GM19238 (cell line): ENCODE data around the gene MAGI2.
"Not testable (repeated sequence)": the region's sequence is repeated elsewhere in the genome, so short reads cannot be mapped to it uniquely, and the experiment has no call there.

Experiments
- DNase-seq: peaks from one replicate; pipeline ENCODE4 v3.0.0; 2011; ENCODE audit warnings: low spot score; ENCODE audit not compliant: insufficient read length

Gene MAGI2

DNA sequence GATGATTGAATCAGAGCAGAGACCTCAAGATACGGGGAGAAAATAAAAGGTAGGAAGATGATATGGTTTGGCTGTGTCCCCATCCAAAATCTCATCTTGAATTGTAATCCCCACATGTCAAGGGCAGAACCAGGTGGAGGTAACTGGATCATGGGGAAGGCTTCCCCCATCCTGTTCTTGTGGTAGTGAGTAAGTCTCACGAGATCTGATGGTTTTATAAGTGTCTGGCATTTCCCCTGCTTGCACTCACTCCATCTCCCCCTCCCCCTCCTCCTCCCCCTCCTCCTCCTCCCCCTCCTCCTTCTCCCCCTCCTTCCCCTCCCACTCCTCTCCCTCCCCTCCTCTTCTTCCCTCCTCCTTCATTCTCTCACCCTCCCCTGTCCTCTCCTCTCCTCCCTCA, 950.2 kb downstream of the MAGI2 start:
- DNase-seq: not testable (repeated sequence)

- no peak for DNase-seq
These were observed 952.4 kb downstream of the MAGI2 start for GRCh38 chr7:78501064-78501463.

GRCh38 chr7:78499971-78500370, 953.5 kb downstream of the MAGI2 start:
- no peak for DNase-seq

GRCh38 chr7:78499283-78499682, 954.2 kb downstream of the MAGI2 start:
- DNase-seq: no peak

DNA sequence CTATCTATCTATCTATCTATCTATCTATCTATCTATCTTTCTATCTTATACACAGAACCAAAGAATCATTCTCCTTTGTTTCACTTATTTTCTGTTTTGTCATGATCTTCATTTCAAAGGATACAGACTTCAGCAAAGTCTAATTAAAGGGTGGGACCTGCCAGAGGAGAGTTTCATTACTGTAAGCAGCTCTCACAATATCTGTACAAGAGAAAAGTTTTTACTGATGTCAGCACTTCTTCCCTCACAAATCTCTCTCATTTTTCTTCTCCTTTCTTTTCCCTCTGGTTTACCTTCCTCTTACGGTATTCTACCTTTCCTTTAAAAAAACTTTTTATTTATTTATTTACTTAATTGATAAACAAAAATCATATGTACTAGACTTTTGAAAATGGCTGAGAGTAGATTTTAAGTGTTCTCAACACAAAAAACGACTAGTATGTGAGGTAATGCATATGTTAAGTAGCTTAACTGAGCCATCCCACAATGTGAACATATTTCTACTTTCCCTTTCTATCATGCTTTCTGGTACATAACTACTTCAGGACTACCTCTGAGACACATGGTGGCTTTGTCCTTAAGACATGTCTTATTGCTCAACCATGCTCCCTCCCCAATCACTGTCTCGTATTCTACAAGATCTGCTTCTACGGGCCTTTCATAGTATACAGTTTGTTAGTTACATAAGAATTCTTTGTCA, 955.6 kb downstream of the MAGI2 start:
- no peak for DNase-seq

- no peak for DNase-seq
These were observed 957.3 kb downstream of the MAGI2 start for GRCh38 chr7:78496096-78496630.

DNA sequence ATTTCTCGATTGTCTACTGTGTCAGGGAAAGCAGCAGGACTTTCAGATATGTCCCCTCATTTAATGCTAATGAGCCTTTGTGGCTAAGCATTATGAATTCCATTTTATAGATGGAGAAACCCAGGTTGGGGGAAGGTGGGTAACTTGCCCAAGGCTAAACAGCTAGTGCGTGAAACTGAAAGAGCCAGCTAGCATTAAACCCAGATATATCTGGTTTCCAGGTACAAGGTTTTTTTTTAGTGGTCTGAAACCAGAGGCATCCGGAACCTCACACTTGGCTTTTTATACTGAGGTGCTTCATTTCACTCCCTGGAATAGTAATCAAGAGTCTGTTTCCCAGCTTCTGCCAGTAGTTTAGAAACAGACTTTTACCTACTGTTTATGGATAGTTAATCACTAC, 960.1 kb downstream of the MAGI2 start:
- DNase-seq: no peak

DNA sequence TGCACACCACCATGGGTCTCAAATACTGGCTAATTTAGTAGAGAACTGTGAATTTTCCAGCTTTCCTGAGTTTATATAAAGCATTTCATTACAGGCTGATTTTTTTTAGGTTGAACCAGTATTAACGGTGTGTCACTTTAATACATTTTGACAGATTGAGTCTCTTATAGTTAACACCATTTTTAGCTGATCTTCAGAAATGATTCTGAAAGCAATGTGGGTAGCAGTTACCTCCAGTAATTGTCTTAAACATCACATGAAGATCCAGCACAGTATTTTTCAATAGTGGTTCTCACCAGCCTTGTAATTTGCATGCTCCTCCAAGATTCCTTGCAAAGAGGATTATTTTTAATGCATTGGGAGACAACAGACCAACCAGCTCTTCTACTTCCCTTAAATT, 961.3 kb downstream of the MAGI2 start:
- no peak for DNase-seq

DNA sequence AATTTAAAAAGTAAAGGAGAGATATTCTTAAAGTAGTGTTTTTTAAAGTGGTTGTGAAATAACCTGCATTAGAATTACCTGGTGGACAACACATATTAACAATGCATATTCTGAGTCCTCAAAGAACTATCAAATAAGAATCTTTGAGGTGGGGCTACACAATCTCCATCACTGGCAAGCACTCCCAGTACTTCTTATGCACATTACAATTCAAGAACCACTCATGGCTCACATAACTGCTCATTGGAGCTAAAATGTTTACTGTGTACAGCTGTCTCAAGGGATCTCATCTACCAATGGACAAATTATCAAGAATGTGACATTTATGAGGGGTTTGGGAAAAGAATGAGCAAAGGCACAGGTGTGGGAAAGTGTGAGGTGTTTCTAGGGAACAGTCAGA, 962.9 kb downstream of the MAGI2 start:
- no peak for DNase-seq

GRCh38 chr7:78489476-78490240, 963.8 kb downstream of the MAGI2 start:
- no peak for DNase-seq

DNA sequence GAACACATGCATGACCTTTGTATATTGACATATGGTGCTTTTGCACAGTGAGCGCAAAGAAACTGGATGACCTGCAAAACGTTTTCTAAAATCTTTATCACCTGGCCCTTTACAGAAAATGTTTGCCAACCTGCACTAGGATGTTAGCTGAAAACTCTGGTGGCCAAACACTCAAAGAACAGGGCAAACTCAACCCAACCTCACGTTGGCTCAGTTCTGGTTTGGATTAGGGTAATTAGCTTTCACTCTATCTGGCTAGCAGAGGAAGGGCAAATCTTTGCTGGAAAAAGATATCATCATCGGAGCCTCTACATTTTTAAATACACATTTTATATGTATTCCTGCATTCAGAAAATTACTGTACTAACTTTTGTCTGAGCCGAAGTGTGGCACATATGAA, 966.0 kb downstream of the MAGI2 start:
- DNase-seq: no peak

GRCh38 chr7:78479348-78479747, 974.1 kb downstream of the MAGI2 start:
- no peak for DNase-seq

DNA sequence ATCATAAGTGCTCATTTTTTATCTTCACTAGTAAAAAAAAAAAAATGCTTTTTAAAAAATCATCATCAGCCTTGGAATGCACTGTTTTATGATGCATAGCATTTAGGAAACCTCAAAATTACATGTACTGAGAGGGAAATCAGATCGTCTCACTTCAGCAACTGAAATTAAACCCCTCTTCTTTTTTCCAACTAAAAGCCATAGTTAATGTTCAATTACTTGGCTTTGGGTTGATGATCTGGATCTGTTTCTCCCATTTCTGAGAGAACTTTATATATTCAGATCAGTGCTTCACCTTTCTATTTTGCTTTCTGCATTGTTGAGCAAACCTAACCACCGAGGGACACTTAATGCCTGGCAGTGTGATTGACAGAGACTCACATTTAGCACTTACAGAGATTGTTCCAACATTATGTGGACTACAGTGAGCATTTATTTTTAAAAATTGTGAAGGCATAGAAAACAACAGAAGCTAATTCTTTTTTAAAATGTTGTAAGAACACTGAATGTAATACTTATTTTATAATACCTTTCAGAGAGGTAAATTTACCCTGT, 976.5 kb downstream of the MAGI2 start:
- no peak for DNase-seq

- DNase-seq: no peak
These were observed 979.7 kb downstream of the MAGI2 start for GRCh38 chr7:78473571-78474301.

DNA sequence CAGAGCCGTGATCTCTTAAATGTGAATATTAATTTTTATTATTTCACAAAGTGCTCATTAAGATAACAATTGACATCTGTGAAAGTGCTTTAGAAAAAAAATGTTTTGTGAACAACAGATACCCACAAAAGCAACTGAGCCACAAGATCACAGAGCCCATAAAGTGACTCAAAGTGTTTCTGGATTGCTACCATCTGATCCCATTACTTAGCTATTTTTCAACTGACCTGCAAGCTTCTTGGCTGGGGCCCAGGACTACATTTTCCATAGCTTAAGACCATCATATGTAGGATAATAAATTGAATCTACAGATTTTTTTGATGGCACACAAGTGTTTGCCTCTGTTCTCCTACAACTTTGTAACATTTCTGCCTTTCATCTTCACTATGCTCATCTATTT, 980.4 kb downstream of the MAGI2 start:
- DNase-seq: no peak

DNA sequence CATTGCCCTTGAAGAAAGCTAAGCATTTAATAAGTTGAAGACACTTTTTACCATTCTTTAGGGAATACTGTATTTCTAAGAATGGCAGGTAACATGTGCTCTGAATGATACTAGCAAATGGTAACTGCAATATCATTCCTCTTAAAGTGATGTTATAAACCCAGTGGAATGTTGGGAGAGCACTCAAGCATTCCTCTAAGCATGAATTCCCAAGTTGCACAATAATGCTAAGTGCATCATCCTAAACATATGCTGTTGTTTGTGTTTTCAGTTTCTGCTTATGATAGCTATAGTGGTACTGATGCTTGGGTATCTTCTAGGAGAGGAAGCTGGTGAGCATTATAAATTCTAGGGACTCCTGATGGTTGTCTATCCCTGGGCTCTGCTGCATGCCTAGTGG, 980.9 kb downstream of the MAGI2 start:
- DNase-seq: no peak

GRCh38 chr7:78465894-78466293, 987.6 kb downstream of the MAGI2 start:
- no peak for DNase-seq

GRCh38 chr7:78463039-78463438, 990.4 kb downstream of the MAGI2 start:
- no peak for DNase-seq

DNA sequence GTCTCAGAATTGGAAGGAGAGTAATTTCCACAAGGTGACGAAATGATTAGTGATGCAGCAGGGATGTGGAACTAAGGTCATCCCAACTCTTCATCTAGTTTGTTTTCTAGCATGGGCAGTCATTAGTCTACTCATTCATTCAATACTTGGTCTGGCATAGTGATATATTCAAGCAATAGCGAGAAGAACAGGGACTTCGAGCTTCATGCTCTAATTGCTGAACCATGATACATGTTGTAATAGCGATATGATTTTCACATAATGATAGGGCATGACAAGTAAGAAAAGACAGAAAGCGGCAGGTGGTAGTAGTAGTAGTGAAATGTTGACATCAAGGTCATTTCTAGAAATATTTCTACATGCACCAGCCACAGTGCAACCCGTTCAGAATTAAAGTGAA, 1002.8 kb downstream of the MAGI2 start:
- DNase-seq: no peak

DNA sequence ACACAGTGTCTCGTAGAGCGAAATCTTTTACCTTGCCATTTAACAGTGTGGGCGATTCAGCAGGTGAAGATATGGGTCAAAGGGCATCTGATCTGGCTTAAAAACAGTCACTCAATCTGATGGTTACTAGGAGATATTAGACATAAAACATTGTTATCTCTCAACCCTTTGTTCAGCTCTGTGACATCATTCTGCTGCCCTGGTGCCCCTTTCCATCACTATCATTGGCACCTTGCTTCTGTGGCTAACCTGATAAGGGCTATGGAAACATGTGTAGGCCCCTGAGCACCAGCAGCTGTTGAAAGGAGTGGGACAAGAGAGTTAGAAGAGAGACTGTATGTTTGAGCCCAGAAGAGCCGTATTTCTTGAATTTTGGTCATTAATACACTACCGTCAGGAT, 1004.6 kb downstream of the MAGI2 start:
- DNase-seq: no peak

GRCh38 chr7:78444267-78444666, 1009.2 kb downstream of the MAGI2 start:
- DNase-seq: no peak

- DNase-seq: no peak
These were observed 1009.7 kb downstream of the MAGI2 start for GRCh38 chr7:78443811-78444210.
